NCI-H2171 (cell line): ENCODE results near the gene MS4A4A.
"Not testable (repeated sequence)": the region's sequence is repeated elsewhere in the genome, so short reads cannot be mapped to it uniquely, and the experiment has no call there.

Experiments used
- DNase-seq: peaks from one replicate; lab custom pipeline; 2025; lab: John Stamatoyannopoulos, UW

The MS4A4A gene

DNA sequence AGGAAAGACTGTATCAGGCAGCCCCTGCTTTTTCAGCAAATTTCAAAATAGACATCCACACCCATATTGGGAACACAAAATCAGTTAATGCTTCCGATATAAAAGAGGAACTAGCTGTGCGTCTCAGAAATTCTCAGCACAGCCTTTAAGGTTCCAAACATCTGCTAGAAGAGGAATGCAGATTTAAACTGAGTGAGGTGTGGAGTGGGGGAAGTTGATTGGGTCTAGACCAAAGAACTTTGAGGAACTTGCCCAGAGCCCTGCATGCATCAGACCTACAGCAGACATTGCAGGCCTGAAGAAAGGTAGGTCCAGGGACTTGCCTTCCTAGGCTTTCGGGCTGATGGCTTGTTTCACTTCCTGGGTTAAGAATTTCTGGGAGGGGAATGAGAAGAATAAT, at the start of gene MS4A4A:
MS4A4A (plus strand) TSS at position 255 of the 400 bp plus-strand sequence; CDS start at position 265, 10 bp downstream.
- no peak for DNase-seq

DNA sequence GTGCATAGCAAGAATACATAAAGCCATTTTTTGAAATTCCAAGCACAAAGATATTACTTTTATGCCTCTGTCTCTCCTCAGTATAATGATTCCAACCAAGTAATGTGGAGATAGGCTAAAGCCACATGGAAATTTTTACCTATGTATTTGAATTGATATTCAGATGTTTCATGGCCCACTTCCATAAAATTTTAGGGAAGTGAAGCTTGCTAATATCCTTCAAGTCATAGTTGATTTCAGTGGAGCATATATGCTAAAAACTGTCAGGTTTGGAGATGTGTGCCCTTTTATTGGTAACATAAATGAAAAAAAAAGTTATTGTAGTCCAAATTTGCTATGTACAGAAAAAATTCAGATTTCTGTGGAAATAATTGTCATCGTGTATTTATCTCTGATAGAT, 49.8 kb upstream of the MS4A4A start:
- no peak for DNase-seq

DNA sequence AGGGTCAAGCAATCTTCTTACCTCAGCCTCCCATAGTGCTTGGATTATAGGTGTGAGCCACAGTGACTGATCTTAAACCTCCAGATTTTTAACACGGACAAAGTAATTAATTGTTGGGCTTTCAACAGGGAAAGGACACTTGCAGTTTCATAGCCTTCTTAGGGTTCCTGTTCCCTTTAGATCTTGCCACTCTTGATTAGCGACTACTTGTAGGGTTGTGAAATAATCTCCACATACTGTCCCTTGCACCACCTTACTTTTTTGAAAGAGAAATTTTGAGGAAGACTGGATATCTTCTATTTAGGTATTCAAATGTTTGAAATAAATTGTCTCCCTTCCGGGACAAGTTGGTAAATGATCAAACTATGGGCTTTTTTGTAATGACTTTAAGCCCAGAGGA, 45.1 kb upstream of the MS4A4A start:
- DNase-seq, result no peak

DNA sequence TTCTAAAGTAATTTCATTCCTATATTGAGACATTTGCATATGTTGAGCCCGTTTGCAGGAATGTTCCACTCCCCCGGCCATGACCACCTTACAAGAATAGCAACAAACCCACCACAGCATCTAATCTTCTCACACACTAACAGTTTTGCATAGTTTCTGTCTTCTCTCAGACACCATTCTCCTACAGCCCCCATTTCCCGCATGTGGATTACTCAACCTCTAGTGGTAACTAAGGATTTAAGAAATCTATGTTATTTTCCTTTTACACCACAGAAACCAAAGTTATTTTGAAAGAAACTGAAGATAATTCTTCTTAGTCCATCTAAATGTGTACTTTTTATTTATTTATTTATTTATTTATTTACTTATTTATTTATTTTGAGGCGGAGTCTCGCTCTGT, 39.8 kb upstream of the MS4A4A start:
- no peak for DNase-seq

DNA sequence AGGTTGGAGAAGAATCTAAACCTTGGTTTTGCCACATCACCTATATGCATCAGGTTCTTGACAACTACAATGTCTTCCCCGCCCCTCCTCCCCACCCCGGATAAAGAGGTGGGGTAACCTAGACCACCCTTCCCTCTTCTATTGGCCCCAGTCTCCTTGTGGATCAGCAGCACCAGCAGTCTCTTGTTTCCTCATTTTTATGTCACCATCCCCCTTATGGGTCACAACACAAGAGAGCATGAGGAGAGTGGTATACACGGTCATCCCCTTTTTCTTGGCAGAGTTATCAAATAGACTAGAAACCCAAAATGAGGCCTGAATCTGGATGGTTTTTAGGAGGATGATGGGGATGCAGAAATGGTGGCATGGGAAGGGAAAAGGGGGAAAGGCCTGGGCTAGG, 38.7 kb upstream of the MS4A4A start:
- no peak for DNase-seq

DNA sequence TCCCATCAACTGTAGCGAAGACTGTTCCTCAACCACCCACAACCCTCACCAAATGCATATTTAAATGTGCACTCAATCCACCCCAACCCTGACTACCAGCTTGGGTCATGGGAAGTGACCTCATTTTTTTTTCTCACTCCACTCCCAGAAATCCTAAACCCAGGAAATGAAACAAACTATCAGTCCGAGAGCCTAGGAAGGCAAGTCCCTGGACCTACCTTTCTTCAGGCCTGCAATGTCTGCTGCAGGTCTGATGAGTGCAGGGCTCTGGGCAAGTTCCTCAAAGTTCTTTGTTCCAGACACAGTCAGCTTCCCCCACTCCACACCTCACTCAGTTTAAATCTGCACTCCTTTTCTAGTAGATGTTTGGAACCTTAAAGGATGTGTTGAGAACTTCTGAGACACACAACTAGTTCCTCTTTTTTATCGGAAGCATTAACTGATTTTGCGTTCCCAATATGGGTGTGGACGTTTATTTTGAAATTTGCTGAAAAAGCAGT, 37.7 kb upstream of the MS4A4A start, which contains the start of gene MS4A4E:
MS4A4E (minus strand) TSS at position 398 of the 500 bp plus-strand sequence. CDS start 13,082 bp downstream, outside the sequence.
- no peak for DNase-seq

DNA sequence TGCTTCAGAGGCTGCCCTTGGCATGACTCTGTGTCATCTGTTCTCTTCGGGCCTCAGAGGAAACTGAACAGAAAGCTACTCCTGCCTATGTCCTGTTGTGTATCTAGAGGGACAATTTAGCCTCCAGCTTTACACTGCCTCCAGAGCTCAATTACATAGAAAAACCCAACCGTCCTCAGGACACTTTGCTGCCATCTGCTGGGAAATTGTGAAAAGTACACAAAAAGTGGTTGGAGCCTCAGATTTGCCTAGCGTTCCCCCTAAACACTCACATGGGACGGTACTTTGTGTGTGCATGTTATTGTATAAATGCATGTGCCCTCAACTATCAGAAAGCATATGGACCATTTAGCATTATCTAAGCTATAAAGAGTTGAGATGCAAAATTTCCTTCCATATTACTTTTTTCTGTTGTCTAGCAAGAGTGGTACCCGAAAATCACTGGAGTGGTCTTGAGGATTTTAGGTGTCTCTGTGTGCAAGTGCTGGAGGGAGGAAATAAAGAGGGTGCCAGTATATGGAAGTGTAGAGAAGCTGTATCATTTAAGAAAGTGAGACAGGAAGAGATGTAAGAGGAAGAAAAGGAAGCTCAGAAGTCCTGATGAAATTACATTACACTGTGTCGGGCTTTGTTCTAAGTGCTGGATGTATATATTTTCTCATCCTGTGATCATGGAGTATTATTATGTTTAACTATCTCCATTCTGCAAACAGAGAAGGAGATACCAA, 28.8 kb upstream of the MS4A4A start:
- peak; percentile 7 for DNase-seq

DNA sequence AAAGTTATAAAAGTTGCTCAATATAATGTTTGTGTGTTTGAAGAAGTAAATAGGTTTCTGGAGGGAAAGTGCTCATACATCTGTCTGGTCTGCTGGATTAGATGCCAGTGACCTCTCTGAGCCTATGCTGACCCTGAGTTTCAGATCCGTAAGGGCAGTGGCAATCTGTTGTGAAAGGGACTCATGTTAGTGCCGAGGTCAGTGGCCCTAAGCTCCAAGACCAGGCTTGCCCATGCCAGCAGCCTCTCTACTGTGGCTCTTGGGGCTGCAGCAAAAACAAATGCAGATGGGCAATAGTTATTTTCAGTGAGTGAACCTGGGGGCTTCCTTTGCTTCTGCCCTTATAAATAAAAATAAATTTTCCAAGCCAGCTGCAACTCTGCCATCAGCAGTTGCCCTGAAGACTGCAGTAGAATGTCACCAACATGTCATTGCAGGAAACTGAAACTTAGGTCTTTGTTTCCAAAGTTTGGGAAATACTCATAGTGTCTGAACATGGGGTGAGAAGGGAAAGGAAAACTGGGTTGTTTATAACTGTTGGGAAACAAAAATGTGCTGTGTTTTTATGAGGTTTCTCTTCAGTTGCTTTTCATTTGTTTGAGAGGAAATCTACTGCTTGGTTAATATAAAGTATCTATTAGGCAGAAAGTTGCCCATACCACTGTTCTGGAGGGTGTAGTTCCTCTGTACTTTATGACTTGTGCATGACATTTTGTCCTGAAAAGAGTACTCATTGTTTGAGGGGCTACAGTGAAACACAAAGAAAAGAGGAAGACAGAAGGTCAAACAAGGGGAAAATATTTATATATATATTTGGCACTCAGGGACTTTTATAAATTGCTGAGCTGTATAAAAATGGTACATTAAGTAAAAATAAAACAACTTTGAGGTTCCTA, 28.0 kb upstream of the MS4A4A start:
- no peak for DNase-seq

DNA sequence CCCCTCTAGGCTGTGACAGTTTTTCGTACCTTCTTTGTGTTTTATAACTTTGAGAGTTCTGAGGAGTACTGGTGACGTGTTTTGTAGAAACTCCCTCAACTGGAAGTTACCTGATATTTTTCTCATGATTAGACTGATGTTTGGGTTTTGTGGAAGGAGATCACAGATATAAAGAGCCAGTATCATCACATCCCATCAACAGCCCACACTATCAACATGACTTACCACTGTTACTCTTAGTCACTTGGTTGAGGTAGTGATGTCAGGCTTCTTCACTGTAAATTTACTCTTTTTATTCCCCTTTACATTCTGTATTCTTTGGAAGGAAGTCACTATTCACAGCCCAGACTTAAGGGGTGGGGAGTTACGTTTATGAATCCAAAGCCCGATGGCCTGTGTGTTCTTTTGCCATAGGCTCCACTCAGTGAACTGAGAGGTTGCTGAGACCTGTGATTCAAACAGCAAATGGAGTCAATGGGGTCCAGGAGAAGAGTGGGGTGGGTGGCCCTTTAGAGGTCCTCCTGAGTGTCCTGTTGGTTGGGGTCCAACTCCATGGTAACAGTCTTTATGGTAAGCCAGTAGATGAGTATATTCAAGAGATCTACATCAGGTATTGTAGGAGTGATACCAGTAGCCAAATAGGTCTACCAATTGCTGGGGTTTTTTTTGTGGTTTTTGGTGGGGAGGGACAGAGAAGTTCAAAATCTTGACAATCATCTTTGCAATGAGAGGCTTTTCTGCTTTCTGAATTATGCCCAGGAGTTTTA, 22.3 kb upstream of the MS4A4A start:
- DNase-seq, result no peak

DNA sequence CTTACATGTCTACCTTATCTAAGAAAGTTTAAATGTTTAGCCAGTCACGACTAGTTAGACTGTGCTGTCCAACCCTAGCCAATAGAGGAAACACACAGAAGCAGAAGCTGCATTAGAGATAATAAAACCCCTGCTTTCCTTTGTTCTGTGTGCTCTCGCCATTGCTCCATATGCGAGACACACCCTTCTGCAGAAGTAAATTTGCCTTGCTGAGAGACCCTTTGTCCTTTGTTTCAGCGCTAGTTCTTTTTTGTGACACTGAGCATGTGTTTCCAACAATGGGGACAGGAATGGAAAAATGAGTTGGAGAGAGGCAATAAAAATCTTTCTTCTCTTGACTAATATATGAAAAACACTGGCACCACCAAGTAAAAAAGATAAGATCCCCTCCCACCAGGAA, 19.5 kb upstream of the MS4A4A start:
- no peak for DNase-seq

DNA sequence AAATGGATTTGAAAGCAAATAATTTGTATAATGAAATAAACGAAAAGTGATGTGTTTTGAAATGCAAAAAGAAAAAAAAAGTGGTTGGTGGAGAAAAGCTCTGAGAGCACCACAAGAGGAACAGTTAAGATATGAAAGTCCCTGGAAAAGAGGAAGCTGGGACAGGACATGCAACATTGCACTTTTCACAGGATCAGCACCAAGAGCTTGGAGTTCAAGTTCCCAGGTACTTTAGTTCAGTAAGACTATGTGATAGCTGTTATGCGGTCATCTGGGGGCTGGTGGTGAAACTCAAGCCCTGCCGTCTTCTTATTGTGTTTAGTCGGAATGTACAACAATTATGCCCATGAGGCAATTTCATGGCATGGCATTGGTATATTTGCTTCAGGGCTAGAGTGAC, 17.1 kb upstream of the MS4A4A start:
- no peak for DNase-seq

DNA sequence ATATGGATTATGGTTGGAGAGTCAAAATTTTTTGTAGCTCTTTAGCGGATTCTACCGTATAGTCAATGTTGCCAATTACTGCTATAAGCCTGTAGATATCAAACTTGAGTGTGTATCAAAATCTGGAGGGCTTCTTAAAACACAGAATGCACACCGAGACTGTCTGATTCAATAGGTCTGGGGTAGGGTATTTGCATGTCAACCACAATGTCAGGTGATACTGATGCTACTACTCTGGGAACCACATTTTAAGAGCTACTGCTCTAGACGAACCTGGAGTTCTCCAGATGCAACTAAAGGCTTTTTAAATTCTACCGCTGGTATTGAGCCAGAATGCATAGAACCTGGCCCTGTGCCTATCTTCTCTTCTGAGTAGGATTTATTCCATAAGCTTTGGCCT, 15.8 kb upstream of the MS4A4A start:
- DNase-seq, result no peak

DNA sequence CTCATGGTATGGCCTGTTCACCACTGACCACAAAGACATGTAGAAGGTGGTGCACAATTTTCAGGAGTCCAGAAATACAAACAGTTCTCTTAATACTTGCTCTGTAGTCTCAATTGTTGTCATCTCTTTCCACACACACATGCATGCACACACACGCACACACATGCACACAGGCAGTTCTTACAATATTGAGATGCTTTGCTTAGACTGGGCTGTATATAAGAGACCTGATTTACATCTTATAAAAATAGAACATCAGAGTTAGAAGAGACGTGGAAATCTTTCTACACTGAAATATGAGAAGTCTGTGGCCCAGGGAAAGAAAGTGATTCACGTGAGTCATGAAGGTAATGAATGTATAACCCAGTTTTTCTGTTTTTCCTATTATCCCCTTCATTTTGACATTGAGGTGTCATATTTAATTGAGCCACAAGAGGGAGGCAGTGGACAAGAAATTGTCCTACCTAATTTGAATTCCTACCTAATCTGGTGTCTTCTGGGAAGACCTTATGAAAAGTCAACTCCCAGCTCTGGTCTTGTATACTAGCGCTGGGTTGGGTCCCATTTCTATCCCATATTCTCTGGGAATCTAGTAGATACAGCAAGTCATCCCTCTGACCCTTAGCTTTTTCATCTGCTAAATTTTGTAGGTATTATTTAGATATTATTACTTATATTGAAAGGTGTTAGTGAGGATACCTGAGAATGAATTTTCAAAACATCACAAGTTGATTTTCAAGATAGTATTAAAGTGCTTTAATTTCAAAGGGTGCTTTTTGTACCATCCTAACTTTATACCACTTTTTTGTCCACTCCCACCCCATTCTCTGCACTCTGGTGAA, 14.9 kb upstream of the MS4A4A start:
- peak; percentile 1 for DNase-seq

DNA sequence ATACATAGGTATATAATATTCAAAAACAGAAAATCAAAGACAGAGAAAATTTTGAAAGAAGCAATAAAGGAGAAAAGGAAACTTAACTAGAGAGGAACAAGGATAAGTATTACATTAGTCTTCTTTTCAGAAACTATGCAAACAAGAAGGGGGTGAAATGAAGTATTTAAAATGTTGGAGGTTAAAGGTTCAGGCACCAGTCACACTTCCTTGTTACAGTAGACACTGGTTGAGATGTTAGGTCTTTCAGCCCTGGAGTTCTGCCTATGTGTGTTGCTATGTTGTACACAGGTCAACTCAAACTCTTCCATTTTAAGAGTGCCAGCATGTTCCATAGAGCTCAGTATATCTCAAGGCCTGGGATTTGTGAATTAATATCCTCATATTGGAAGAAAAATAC, 6.0 kb upstream of the MS4A4A start:
- no peak for DNase-seq

DNA sequence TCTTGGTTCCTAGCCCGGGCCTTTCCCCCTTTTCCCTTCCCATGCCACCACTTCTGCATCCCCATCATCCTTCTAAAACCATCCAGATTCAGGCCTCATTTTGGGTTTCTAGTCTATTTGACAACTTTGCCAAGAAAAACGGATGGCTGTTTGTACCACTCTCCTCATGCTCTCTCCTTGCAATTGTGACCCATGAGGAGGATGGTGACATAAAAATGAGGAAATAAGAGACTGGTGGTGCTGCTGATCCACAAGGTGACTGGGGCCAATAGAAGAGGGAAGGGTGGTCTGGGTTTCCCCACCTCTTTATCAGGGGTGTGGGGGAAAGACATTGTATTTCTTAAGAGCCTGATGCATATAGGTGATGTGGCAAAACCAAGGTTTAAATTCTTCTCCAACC, 1.0 kb downstream of the MS4A4A start:
- no peak for DNase-seq

DNA sequence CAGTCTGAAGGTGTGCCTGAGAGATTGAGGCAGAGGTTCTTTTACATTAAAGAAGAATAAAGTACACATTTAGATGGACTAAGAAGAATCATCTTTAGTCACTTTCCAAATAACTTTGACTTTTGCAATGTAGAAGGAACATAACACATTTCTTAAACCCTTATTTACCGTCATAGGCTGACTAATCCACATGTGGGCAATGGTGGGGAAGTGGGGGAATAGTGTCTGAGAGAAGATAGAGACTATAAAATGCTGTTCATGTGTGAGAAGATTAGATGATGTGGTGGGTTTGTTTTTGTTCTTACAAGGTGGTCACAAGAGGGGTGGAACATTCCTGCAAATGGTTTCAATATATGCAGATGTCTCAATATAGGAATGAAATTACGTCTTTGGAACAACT, 1.8 kb downstream of the MS4A4A start:
- DNase-seq, result no peak

DNA sequence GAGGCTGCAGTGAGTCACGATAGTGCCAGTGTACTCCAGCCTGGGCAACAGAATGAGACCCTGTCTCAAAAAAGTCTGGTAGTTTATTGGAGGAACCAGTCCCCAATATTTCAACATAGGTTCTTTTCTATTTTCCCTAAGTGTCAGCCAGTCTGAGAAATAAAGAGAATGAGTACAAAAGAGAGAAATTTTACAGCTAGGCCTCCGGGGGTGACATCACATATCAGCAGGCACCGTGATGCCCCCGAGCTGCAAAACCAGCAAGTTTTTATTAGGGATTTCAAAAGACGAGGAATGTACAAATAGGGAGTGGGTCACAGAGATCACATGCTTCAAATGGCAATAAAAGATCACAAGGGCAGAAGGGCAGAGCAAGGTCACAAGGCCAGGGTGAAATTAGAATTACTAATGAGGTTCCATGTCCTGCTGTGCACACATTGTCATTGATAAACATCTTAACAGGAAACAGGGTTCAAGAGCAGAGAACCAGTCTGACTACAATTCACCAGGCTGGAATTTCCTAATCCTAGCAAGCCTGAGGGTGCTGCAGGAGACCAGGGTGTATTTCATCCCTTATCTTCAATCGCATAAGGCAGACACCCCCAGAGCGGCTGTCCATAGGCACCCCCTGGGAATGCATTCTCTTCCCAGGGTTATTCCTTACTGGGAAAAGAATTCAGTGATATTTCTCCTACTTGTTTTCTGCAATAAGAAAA, 5.1 kb downstream of the MS4A4A start:
- DNase-seq, result not testable (repeated sequence)

DNA sequence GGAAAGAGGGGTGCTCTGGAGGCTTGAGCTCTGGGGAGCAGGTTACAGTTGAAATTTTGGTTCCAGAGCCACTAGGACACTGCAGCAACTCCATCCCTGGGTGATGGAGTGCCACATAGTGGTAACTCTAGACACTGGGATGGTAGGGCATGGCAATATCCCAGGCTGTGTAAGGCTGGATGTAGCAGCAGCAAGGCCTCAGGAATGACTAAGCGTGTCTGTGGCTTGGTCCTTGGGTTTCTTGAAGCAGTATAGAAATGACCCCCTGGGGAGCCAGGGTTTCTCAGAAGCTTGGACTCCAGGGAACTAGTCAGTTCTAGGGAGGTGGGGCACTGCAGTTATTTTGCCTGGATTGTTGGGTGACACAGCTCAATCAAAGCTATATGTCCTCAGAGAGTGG, 8.1 kb downstream of the MS4A4A start:
- DNase-seq, result no peak

DNA sequence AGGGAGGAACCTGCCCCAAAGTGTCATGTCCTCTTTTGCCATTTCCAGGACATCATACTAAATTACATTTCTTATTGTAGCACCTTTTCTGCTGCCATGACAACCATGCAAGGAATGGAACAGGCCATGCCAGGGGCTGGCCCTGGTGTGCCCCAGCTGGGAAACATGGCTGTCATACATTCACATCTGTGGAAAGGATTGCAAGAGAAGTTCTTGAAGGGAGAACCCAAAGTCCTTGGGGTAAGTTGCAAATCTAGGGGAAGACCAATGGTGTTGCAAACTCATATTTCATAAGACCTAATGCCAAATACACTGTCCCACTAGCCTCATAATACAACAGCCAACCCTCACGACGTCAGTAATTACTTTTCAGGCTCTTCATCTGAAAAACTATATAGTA, 11.7 kb downstream of the MS4A4A start:
- DNase-seq, result no peak

DNA sequence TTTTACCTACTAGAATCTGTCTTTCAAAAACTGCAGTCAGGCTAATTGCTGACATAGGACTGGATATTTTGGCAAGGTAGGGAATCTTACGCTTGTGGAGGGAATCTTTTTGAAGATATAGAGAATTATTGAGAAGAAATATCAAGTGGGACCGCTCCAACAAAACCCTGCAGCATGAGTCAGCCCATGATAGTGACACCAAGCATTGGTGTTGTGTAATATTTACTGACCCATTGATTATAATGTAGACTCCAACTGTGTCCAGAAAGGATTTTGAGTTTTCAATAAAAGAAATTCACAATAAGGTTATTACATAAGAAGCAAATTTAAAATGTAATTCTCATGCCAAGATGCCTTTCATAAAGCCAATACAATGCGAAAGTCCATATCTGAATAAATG, 20.7 kb downstream of the MS4A4A start:
- DNase-seq, result no peak

DNA sequence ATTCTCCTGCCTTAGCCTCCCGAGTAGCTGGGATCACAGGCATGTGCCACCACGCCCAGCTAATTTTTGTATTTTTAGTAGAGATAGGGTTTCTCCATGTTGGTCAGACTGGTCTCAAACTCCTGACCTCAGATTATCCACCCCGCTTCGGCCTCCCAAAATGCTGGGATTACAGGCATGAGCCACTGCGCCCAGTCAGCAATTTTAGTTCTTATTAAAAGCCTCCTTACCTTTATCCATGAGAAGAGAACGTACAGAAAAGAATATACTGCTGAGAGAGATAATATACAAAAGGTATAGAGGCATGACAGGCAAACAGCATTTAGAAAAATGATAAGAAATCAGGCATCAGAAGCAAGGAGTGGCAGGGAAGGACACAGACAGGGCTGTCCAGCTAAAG, 21.4 kb downstream of the MS4A4A start:
- DNase-seq, result not testable (repeated sequence)
